OCI-LY3 (cell line): ENCODE data around the gene IFT25.

Experiments
- H2AFZ ChIP-seq: fragments of 200-600, 300-600 bp; shearing (Covaris generic); 2 replicates; pipeline ENCODE4 v1.6.0; 2014; ENCODE audit warnings: antibody characterized with exemption, low read depth, low read length
- H3K27ac ChIP-seq: fragments of 200-600, 300-600 bp; sonication (generic); 2 replicates; pipeline ENCODE4 v1.5.1; 2014; ENCODE audit warnings: mild to moderate bottlenecking, low read length, moderate library complexity, mixed read lengths
- H3K27me3 ChIP-seq: fragments of 200-600, 300-600 bp; sonication (generic); 2 replicates; pipeline ENCODE4 v1.6.1; 2014; ENCODE audit warnings: low read depth, low read length, mixed read lengths
- H3K36me3 ChIP-seq: fragments of 200-600, 300-600 bp; sonication (generic); replicated peaks from 2 replicates; pipeline ENCODE3; 2014; ENCODE audit warnings: low read depth, low read length, mixed read lengths
- H3K4me1 ChIP-seq: fragments of 300-600, 200-600 bp; sonication (generic); 2 replicates; pipeline ENCODE4 v1.6.1; 2014; ENCODE audit warnings: low read length, mixed read lengths
- H3K4me2 ChIP-seq: fragments of 200-600, 300-600 bp; sonication (generic); 2 replicates; pipeline ENCODE4 v1.6.1; 2014; ENCODE audit warnings: low read length, mixed read lengths
- H3K4me3 ChIP-seq: fragments of 300-600, 200-600 bp; sonication (generic); 2 replicates; pipeline ENCODE4 v1.5.1; 2014; ENCODE audit warnings: antibody characterized with exemption, mild to moderate bottlenecking, low read length, moderate library complexity
- H3K79me2 ChIP-seq: fragments of 300-600, 200-600 bp; shearing (Covaris generic); 2 replicates; pipeline ENCODE4 v1.6.1; 2014; ENCODE audit warnings: mild to moderate bottlenecking, low read length, mixed read lengths
- H3K9ac ChIP-seq: fragments of 300-600, 200-600 bp; shearing (Covaris generic); 2 replicates; pipeline ENCODE4 v1.6.0; 2014; ENCODE audit warnings: mild to moderate bottlenecking, low read length, moderate library complexity
- H3K9me3 ChIP-seq: fragments of 200-600, 300-600 bp; shearing (Covaris generic); 2 replicates; pipeline ENCODE4 v1.6.1; 2014; ENCODE audit warnings: low read length, mixed read lengths; ENCODE audit not compliant: insufficient read depth
- H4K20me1 ChIP-seq: fragments of 200-600, 300-600 bp; sonication (generic); 2 replicates; pipeline ENCODE4 v1.6.1; 2016; ENCODE audit warnings: low read length, mixed read lengths; ENCODE audit not compliant: insufficient read depth
- CTCF ChIP-seq: fragments of 200-600, 300-600 bp; sonication (generic); IDR thresholded peaks from 2 replicates; pipeline ENCODE4 v1.5.1; 2014; ENCODE audit warnings: antibody characterized with exemption, low read length, low read depth
- EZH2phosphoT487 ChIP-seq: fragments of 200-600 bp; shearing (Covaris generic); IDR thresholded peaks from 2 replicates; pipeline ENCODE4 v1.6.1; 2018; ENCODE audit warnings: antibody characterized with exemption, mixed run types, low read depth

Gene IFT25

GRCh38 chr1:53895421-53895820, 50.1 kb downstream of the IFT25 start:
- Histone ChIP-seq H3K27ac (no peak overlapping the region), H4K20me1 (no peaks in the 10 kb centered on the region), H3K9ac (no peak overlapping the region), H3K4me2 (no peak overlapping the region), H3K9me3 (no peaks in the 10 kb centered on the region), H3K4me3 (no peak overlapping the region), H3K4me1 (peaks cover 36% of the 10 kb centered on the region), H3K36me3 (no peaks in the 10 kb centered on the region), H3K79me2 (no peaks in the 10 kb centered on the region), H3K27me3 (no peaks in the 10 kb centered on the region), H2AFZ (no peak overlapping the region)
- TF ChIP-seq CTCF: no peak
- no peak for TF ChIP-seq EZH2phosphoT487

- no peaks in the 10 kb centered on the region for H3K79me2 ChIP-seq
- no peak overlapping the region for H3K9ac ChIP-seq
- H3K27me3 ChIP-seq: no peaks in the 10 kb centered on the region
- H3K4me1 ChIP-seq: peaks cover 40% of the 10 kb centered on the region
- no peaks in the 10 kb centered on the region for H3K36me3 ChIP-seq
- H3K27ac ChIP-seq: no peak overlapping the region
- H3K4me2 ChIP-seq: no peak overlapping the region
- no peak overlapping the region for H3K4me3 ChIP-seq
- H3K9me3 ChIP-seq: no peaks in the 10 kb centered on the region
- no peak overlapping the region for H2AFZ ChIP-seq
- TF ChIP-seq EZH2phosphoT487: no peak
- TF ChIP-seq CTCF: no peak
- no peaks in the 10 kb centered on the region for H4K20me1 ChIP-seq
These were observed 50.9 kb downstream of the IFT25 start for GRCh38 chr1:53894644-53895043.

- peak within 1 kb of the TSS; percentile 74 for H2AFZ ChIP-seq
- TF ChIP-seq CTCF: no peak
- no peak for TF ChIP-seq EZH2phosphoT487
- H3K4me2 ChIP-seq: peak within 1 kb of the TSS; percentile 32
- no peak within 1 kb of the TSS for H3K27ac ChIP-seq
- no peak within 1 kb of the TSS for H3K9ac ChIP-seq
- H3K79me2 ChIP-seq: no peaks in the 10 kb centered on the region
- no peaks in the 10 kb centered on the region for H3K9me3 ChIP-seq
- H4K20me1 ChIP-seq: no peaks in the 10 kb centered on the region
- H3K36me3 ChIP-seq: no peaks in the 10 kb centered on the region
- H3K4me1 ChIP-seq: peaks cover 40% of the 10 kb centered on the region
- H3K4me3 ChIP-seq: no peak within 1 kb of the TSS
- H3K27me3 ChIP-seq: no peaks in the 10 kb centered on the region
These were observed 51.4 kb downstream of the IFT25 start, which contains the start of gene DIO1 for GRCh38 chr1:53893999-53894636. Gene DIO1, plus strand, starts transcription at chr1:53894187. Its CDS starts 24 bp downstream, at chr1:53894211.

GRCh38 chr1:53892911-53893310, 52.6 kb downstream of the IFT25 start:
- H3K27ac ChIP-seq: no peak overlapping the region
- H3K27me3 ChIP-seq: no peaks in the 10 kb centered on the region
- no peaks in the 10 kb centered on the region for H3K79me2 ChIP-seq
- peak overlapping the region; percentile 74 for H2AFZ ChIP-seq
- TF ChIP-seq CTCF (no peak), EZH2phosphoT487 (no peak)
- no peak overlapping the region for H3K9ac ChIP-seq
- no peak overlapping the region for H3K4me3 ChIP-seq
- H3K9me3 ChIP-seq: no peaks in the 10 kb centered on the region
- H3K36me3 ChIP-seq: no peaks in the 10 kb centered on the region
- H3K4me2 ChIP-seq: peak overlapping the region; percentile 32
- H3K4me1 ChIP-seq: peaks cover 43% of the 10 kb centered on the region
- H4K20me1 ChIP-seq: no peaks in the 10 kb centered on the region
